Mucosa of descending colon (tissue), 3 donors: ENCODE data around the gene TMEM120B. TPM values are rescaled to one million over a fixed set of nuclear protein-coding genes. Genes with fewer than 3 reads are reported as not detected.
"Not testable (repeated sequence)": the region's sequence is repeated elsewhere in the genome, so short reads cannot be mapped to it uniquely, and the experiment has no call there.

Experiments
- ATAC-seq: fragments of 200-7000 bp; cut with Tn5 transposase; one replicate; pipeline ENCODE4 v1.9.1; 2020; ENCODE audit warnings: mild to moderate bottlenecking, moderate library complexity
- DNase-seq, 3 donors: peaks; one replicate each; pipeline ENCODE4 v3.0.0-alpha.2; 2020
- H3K36me3 ChIP-seq: fragments of 200-600 bp; one replicate; pipeline ENCODE4 v1.8.0; 2021; ENCODE audit warnings: low read depth, mild to moderate bottlenecking
- H3K4me1 ChIP-seq: fragments of 200-600 bp; one replicate; pipeline ENCODE4 v1.8.0; 2021; ENCODE audit warnings: low read depth, mild to moderate bottlenecking
- H3K4me3 ChIP-seq: fragments of 200-600 bp; one replicate; pipeline ENCODE4 v1.8.0; 2021; ENCODE audit warnings: mild to moderate bottlenecking
- H3K9me3 ChIP-seq: fragments of 200-600 bp; one replicate; pipeline ENCODE4 v1.8.0; 2021; ENCODE audit warnings: mild to moderate bottlenecking
- CTCF ChIP-seq: fragments of 200-600 bp; IDR thresholded peaks from one replicate; pipeline ENCODE4 v1.8.0; 2022; ENCODE audit warnings: antibody characterized with exemption, mild to moderate bottlenecking
- intact Hi-C, 2 donors: fragments of 100-400 bp; cut with DNase I in 1 of 2; cut with micrococcal nuclease in 1 of 2; formaldehyde crosslinking; loops; one replicate each; pipeline versions ENCODE4 v1.11.0 to v1.11.1; 2022; cut with DNase I, micrococcal nuclease
- total RNA-seq, 3 donors: library from RNA; stranded (reverse); fragmentation: NEBNext Ultra II Directional in 2 of 3; extraction: Animal tissue kit (Norgen Biotek cat#: 25700) in 2 of 3; gene quantifications; one replicate each; pipeline versions ENCODE4 v1.2.1 to v1.2.4, GENCODE V29; 2021 to 2023
- donor health status: DM: no; HTN: no; CAD: no; lungs with moderate emphysema.
- donor health status: DM: no; HTN: no; CAD: no.
- donor health status: DM: no; HTN: yes; CAD: no.

Gene TMEM120B
- total RNA-seq, 3 donors from 2014 or later: 6.0 to 10.3 (median 6.4) TPM

GRCh38 chr12:121702944-121703343 is 9.6 kb upstream of the TMEM120B start:
- Histone ChIP-seq H3K4me1 (no peaks in the 10 kb centered on the region), H3K4me3 (no peak overlapping the region), H3K36me3 (no peaks in the 10 kb centered on the region), H3K9me3 (no peaks in the 10 kb centered on the region)
- intact Hi-C loops: no loop called here
- no peak for TF ChIP-seq CTCF
- DNase-seq: no peak
- no peak for ATAC-seq

DNA sequence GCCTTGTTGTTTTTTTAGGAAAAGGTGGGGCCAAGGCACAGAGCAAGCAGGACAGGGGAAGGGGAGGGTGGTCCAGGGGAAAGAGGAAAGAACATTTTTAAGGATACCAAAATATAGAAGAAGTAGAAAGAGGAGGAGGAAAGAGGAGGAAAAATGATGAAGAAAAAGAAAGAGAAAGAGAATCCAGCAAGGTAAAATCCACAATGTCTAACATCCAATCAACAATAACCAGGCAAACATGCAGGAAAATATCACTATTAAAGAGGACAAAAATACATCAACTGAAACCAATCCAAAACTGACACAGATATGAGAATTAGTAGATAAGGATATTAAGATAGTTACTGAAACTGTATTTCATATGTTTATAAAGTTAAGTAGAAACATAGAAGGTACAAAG is 7.0 kb upstream of the TMEM120B start:
- H3K4me3 ChIP-seq: no peak overlapping the region
- ATAC-seq: no peak
- H3K9me3 ChIP-seq: no peaks in the 10 kb centered on the region
- no peak for DNase-seq
- H3K36me3 ChIP-seq: no peaks in the 10 kb centered on the region
- no peaks in the 10 kb centered on the region for H3K4me1 ChIP-seq
- intact Hi-C loops: no loop called here
- no peak for TF ChIP-seq CTCF

DNA sequence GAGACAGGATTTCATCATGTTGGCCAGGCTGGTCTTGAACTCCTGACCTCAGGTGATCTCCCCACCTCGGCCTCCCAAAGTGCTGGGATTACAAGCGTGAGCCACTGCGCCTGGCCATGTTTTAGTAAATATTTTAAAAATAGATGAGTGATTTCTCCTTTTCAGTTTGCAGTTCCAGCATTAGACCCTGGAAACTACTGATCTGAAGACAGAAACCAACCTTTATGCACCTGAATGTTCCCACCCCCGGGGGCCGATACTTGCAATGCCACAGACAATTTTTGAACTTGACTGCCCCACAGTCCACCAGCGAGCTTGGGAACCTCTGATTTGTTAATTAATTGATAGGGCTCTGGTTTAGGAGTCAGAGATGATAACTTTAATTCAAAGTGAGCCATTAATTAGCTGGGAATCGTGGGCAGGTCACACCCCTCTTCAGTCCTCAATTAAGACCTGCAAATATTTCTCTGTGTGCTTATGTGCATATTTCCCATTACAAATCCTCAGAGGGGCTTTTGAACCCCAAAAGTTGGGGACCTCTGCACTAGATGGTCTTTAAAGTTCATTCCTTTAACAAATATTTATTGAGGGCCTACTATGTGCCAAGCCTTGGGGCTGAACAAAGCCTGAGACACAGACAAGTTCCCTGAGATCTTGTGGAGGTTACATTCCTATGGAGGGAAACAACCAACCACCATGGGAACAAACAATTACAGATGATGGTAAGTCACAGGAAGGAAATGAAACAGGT is 4.1 kb upstream of the TMEM120B start:
- Histone ChIP-seq H3K9me3 (no peaks in the 10 kb centered on the region), H3K4me1 (peaks cover 7% of the 10 kb centered on the region), H3K36me3 (no peaks in the 10 kb centered on the region), H3K4me3 (no peak overlapping the region)
- intact Hi-C loops: no loop called here
- ATAC-seq (no peak), DNase-seq (no peak)
- TF ChIP-seq CTCF: no peak

DNA sequence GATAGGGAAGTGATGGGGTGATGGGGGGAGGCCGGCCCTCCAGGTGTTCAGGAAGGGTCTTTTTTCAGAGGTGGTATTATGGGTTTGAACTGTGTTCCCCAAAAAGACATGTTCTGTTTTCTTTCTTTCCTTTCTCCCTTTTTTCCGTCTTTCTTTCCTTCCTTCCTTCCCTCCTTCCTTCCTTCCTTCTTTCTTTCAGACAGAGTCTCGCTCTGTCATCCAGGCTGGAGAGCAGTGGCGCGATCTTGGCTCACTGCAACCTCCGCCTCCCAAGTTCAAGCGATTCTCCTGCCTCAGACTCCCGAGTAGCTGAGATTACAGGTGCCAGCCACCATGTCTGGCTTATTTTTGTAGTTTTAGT is 3.5 kb upstream of the TMEM120B start:
- ATAC-seq, intact Hi-C loops, H3K4me1 ChIP-seq, H3K9me3 ChIP-seq, H3K4me3 ChIP-seq, DNase-seq, H3K36me3 ChIP-seq: not testable (repeated sequence)

GRCh38 chr12:121709478-121709961 is 3.0 kb upstream of the TMEM120B start:
- H3K4me1 ChIP-seq: peaks cover 7% of the 10 kb centered on the region
- DNase-seq (no peak), ATAC-seq (no peak)
- H3K9me3 ChIP-seq: no peaks in the 10 kb centered on the region
- no peaks in the 10 kb centered on the region for H3K36me3 ChIP-seq
- no peak overlapping the region for H3K4me3 ChIP-seq
- intact Hi-C loops: no loop called here
- no peak for TF ChIP-seq CTCF

DNA sequence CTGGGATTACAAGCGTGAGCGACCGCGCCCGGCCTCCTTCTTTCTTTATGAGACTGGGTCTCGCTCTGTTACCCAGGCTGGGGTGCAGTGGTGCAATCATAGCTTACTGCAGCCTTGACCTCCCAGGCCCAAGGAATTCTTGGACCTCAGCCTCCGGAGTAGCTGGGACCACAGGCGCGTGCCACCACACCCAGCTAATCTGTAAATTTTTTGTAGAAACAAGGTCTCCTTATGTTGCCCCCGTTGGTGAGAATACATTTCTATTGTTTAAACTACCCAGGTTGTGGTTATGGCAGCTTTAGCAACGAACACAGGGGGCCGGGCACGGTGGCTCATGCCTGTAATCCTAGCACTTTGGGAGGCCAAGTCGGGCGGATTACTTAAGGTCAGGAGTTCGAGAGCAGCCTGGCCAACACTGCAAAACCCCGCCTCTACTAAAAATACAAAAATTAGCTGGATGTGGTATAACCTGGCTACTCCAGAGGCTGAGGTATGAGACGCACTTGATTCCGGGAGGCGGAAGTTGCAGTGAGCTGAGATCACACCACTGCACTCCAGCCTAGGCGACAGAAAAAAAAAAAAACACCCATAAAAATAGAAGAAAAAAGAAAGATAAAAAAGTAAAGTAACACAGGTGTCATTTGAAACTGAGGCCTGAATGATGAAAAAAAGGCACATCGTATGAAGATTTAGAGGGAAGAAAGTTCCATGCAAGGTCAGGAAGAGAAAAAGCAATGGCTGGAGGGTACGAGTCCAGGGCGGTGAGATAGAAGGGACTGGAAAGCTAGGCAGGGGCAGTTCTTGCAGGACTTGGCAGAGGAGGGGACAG is 977 bp upstream of the TMEM120B start:
- Histone ChIP-seq H3K4me1 (peaks cover 7% of the 10 kb centered on the region), H3K36me3 (no peaks in the 10 kb centered on the region), H3K9me3 (no peaks in the 10 kb centered on the region), H3K4me3 (peak overlapping the region; percentile 59)
- DNase-seq: peak in 2 of 3 donors; percentile 31 to 42
- peak; percentile 59 for ATAC-seq
- TF ChIP-seq CTCF: no peak
- intact Hi-C loops: no loop called here
